ENCODE measurements around the gene SCUBE3.
A peak's percentile ranks its signal among the peaks of the same experiment; 100 is the strongest.

SCUBE3 gene

DNA sequence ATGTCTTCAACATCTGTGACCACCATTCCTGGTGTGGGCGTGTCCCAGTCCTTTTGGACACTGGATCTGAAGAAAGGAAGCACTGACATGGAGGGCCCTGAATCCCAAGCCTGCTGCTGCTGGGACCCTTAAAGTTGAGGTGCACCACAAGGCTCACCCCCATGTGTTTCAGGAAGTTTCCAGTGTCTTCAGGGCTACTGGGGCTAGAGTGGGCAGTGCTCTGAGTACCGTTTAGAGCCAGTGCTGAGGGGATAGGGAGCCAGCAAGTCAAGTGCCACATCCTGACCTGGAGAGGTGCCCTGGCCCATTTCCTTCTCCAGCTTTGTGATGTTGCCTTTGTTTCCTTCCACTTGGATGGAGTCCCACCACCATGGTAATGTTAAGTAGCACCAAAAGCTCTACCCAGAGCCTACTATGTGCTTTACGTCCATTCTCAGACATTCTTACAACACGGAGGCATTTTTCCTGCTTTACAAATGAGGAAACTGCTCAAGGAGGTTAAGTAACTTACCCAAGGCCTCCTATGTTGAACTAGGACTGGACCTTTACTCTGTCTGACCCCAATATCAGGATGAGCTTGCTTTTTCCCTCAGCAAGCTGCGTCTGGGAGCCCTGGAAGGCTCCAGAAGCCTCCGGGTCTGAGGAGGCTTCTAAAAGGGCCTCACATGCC, 83.3 kb downstream of the SCUBE3 start:
- H3K4me3 Mint-ChIP-seq, result peak overlapping the region; percentile 89
- peak overlapping the region; percentile 97 for H3K27ac Mint-ChIP-seq
- peaks cover 16% of the 10 kb centered on the region for H3K36me3 Mint-ChIP-seq (ENCODE audit: low read depth)
- H3K27me3 Mint-ChIP-seq, result no peaks in the 10 kb centered on the region
- H3K9me3 Mint-ChIP-seq, result no peaks in the 10 kb centered on the region
- H3K4me1 Mint-ChIP-seq, result peaks cover 38% of the 10 kb centered on the region
- ATAC-seq (no peak), DNase-seq (no peak)

- H3K4me1 Mint-ChIP-seq, result peaks cover 45% of the 10 kb centered on the region
- ATAC-seq (peak; percentile 81), DNase-seq (peak; percentile 85)
- peaks cover 3% of the 10 kb centered on the region for H3K27me3 Mint-ChIP-seq
- H3K4me3 Mint-ChIP-seq, result peak within 1 kb of the TSS; percentile 89
- H3K27ac Mint-ChIP-seq, result peak within 1 kb of the TSS; percentile 97
- no peaks in the 10 kb centered on the region for H3K9me3 Mint-ChIP-seq
- peaks cover 16% of the 10 kb centered on the region for H3K36me3 Mint-ChIP-seq (ENCODE audit: low read depth)
Observed at GRCh38 chr6:35297601-35298481, 84.1 kb downstream of the SCUBE3 start, which contains the start of gene DEF6. DEF6 (plus strand) TSS chr6:35297818; CDS start chr6:35297857, 39 bp downstream.

- peaks cover 54% of the 10 kb centered on the region for H3K4me1 Mint-ChIP-seq
- H3K9me3 Mint-ChIP-seq, result no peaks in the 10 kb centered on the region
- peak overlapping the region; percentile 97 for H3K27ac Mint-ChIP-seq
- peak overlapping the region; percentile 89 for H3K4me3 Mint-ChIP-seq
- H3K27me3 Mint-ChIP-seq, result peaks cover 3% of the 10 kb centered on the region
- no peak for ATAC-seq
- DNase-seq, result peak; percentile 33
- H3K36me3 Mint-ChIP-seq (ENCODE audit: low read depth), result peaks cover 22% of the 10 kb centered on the region
Observed at GRCh38 chr6:35298625-35299140, 84.9 kb downstream of the SCUBE3 start.

DNA sequence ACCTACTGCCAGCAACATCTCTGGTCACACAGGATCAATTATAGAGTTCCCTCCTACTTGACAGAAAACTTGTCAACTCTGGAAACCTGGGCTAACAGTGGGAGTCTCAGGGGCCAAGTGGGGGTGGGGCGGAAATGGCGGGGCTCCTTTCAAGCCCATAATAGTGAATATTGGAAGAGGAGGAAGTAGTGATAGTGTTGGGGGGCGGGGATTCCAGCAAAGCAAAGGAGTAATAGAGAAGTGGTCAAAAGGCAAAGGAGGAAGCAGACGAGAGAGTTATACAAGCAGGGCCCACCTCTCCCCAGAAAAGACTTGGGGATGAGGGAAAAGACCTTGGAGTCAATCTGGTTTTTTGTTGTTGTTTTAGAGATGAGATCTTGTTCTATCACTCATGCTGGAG, 85.9 kb downstream of the SCUBE3 start:
- peaks cover 3% of the 10 kb centered on the region for H3K27me3 Mint-ChIP-seq
- peak overlapping the region; percentile 97 for H3K27ac Mint-ChIP-seq
- ATAC-seq (no peak), DNase-seq (peak; percentile 55)
- peak overlapping the region; percentile 89 for H3K4me3 Mint-ChIP-seq
- H3K9me3 Mint-ChIP-seq, result no peaks in the 10 kb centered on the region
- H3K36me3 Mint-ChIP-seq (ENCODE audit: low read depth), result peaks cover 26% of the 10 kb centered on the region
- H3K4me1 Mint-ChIP-seq, result peaks cover 64% of the 10 kb centered on the region

DNA sequence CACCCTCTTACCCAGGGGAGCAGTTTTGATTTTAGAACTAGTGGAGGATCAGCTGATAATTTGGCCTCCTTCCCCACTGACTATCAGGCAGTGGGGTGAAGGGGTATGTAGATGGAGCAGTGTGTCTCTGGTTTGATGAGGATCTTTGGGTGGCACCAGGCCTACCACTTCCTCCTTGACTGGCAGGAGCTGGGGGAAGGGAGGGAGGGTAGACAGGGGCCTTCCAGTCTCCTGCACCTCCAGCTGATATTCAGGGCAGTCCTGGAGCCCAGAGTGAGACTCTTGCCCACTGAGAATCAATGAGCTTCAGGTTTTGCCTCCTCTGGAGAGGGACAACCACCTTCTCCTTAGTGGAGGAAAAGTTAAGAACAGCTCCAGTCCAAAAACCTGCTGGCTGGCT, 87.1 kb downstream of the SCUBE3 start:
- Mint-ChIP-seq H3K4me1 (peaks cover 65% of the 10 kb centered on the region), H3K27me3 (peaks cover 3% of the 10 kb centered on the region), H3K27ac (peak overlapping the region; percentile 97), H3K4me3 (peak overlapping the region; percentile 89), H3K9me3 (no peaks in the 10 kb centered on the region), H3K36me3 (ENCODE audit: low read depth) (peaks cover 26% of the 10 kb centered on the region)
- ATAC-seq (no peak), DNase-seq (peak; percentile 43)

Data from activated naive CD8-positive, alpha-beta T cell treated with anti-CD3 and anti-CD28 coated beads, Interleukin-2, amount 50 U/mL, for 24 hours (primary cell).